ENCODE measurements around the gene BOLA2B.

- TF ChIP-seq CTCF (IDR thresholded peaks at IDR 0.05) = no peak
- no peak for TF ChIP-seq POLR2A (IDR thresholded peaks at IDR 0.05)
Observed at GRCh38 chr16:30144017-30144416, 49.4 kb downstream of the BOLA2B start.
